Stimulated activated CD4-positive, alpha-beta T cell treated with anti-CD3 and anti-CD28 coated beads, Interleukin-1b, Interleukin-23, amount 100 ng/mL, for 4 hours (primary cell): ENCODE data around the gene A4GALT.
"Not testable (repeated sequence)": the region's sequence is repeated elsewhere in the genome, so short reads cannot be mapped to it uniquely, and the experiment has no call there.

Experiments used
- DNase-seq, 2 donors: peaks; one replicate each; pipeline ENCODE4 v3.0.0-alpha.2; 2020; ENCODE audit warnings: low read depth in 2 of 2

The A4GALT gene

GRCh38 chr22:42720263-42721044, at the start of gene A4GALT:
A4GALT (minus strand) TSS chr22:42720870; CDS start chr22:42693951, 26,919 bp downstream.
- peak in 1 of 2 donors; percentile 3 for DNase-seq

- no peak for DNase-seq
Observed at GRCh38 chr22:42770448-42770726, 49.7 kb upstream of the A4GALT start.

- no peak for DNase-seq
Observed at GRCh38 chr22:42769574-42770447, 49.1 kb upstream of the A4GALT start.

GRCh38 chr22:42769238-42769573, 48.5 kb upstream of the A4GALT start:
- DNase-seq = no peak

- no peak for DNase-seq
Observed at GRCh38 chr22:42768385-42769035, 47.8 kb upstream of the A4GALT start.

GRCh38 chr22:42766860-42767259, 46.2 kb upstream of the A4GALT start:
- DNase-seq = no peak

- DNase-seq = no peak
Observed at GRCh38 chr22:42764895-42765363, 44.3 kb upstream of the A4GALT start.

- no peak for DNase-seq
Observed at GRCh38 chr22:42763965-42764480, 43.4 kb upstream of the A4GALT start.

GRCh38 chr22:42760806-42761565, 40.3 kb upstream of the A4GALT start:
- DNase-seq = no peak

GRCh38 chr22:42758931-42759629, 38.4 kb upstream of the A4GALT start:
- DNase-seq = no peak

GRCh38 chr22:42755553-42755952, 34.9 kb upstream of the A4GALT start:
- DNase-seq = not testable (repeated sequence)

- not testable (repeated sequence) for DNase-seq
Observed at GRCh38 chr22:42755121-42755520, 34.5 kb upstream of the A4GALT start.

- no peak for DNase-seq
Observed at GRCh38 chr22:42754658-42755057, 34.0 kb upstream of the A4GALT start.

GRCh38 chr22:42752912-42753311, 32.2 kb upstream of the A4GALT start:
- no peak for DNase-seq

- no peak for DNase-seq
Observed at GRCh38 chr22:42752230-42752746, 31.6 kb upstream of the A4GALT start.

- not testable (repeated sequence) for DNase-seq
Observed at GRCh38 chr22:42750421-42750820, 29.8 kb upstream of the A4GALT start.

GRCh38 chr22:42747701-42748513, 27.2 kb upstream of the A4GALT start:
- no peak for DNase-seq

GRCh38 chr22:42745118-42745517, 24.4 kb upstream of the A4GALT start:
- DNase-seq = no peak

GRCh38 chr22:42743501-42743991, 22.9 kb upstream of the A4GALT start:
- no peak for DNase-seq

GRCh38 chr22:42742940-42743339, 22.3 kb upstream of the A4GALT start:
- DNase-seq = no peak
